HG03159 (cell line): ENCODE data around the gene KRT80.

ENCODE experiments used
- ATAC-seq: cut with Tn5 transposase; IDR thresholded peaks from one replicate; pipeline ENCODE4 v1.9.1; 2021; ENCODE audit warnings: mild to moderate bottlenecking, moderate library complexity; ENCODE audit not compliant: unreplicated experiment

KRT80 gene

DNA sequence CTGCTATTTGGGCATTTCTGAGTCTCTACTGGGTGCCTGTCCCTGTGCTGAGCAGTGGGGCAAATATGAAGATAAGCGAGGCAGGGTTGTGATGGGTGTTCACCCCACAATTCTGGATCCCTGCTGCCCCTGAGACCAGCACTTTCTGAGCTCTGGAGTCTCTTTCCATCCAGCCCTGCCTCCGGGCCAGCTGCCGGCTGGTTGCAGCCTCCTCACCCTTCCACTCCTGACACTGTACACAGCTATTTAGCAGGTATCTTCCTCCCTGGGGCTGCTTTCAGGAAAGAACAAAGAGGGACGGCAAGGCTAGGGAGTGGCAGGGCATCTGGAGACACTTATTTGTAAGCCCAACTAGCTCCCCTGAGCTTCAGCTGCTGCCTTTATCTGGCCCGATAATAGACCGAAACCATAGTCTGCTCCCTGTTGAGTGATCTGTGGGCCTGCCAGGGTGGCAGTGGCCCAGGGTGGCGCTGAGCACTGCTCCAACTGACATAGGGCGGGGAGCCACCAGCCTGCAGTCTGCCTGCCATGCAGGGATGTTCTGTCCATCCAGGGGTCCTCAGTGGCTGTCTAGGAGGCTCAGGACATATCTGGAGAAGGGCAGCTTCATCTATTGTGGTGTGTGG, 7.6 kb upstream of the KRT80 start:
- ATAC-seq: no peak

DNA sequence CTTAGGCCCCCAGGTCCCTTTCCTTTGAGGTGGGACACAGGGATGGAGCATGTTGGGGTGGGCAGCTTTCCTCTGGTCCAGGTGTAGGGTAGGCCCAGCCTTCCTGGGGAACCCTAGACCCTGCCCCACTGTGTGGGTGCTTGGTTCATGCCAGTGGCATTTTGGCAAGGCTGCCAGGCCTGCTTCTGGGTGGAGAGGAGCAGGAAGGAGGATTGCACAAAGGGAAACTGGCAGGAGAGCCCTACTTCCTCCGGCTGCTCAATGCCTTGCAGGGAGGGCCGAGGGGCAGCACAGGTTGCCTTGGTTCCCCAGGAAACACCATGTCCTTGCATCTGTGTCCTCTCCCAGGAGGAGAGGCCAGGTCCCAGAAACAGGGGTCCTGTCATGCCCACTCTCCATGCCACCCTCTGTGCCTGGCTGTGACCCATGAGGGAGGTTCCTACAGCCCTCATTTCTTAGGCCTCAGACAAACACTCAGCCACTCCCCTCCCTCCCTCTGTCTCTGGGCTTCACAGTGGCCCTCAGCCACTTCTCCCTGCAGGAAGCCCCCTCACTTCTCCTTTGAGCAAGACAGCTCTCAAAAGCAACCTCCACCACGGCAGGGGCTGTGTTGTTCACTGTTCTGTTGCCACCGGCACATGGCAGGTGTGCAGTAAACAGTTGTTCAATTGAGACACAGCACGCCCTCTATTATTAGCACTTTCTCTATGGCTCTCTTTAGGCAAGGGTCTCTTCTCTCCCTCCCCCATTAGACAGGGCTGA, 6.8 kb upstream of the KRT80 start:
- ATAC-seq: no peak

DNA sequence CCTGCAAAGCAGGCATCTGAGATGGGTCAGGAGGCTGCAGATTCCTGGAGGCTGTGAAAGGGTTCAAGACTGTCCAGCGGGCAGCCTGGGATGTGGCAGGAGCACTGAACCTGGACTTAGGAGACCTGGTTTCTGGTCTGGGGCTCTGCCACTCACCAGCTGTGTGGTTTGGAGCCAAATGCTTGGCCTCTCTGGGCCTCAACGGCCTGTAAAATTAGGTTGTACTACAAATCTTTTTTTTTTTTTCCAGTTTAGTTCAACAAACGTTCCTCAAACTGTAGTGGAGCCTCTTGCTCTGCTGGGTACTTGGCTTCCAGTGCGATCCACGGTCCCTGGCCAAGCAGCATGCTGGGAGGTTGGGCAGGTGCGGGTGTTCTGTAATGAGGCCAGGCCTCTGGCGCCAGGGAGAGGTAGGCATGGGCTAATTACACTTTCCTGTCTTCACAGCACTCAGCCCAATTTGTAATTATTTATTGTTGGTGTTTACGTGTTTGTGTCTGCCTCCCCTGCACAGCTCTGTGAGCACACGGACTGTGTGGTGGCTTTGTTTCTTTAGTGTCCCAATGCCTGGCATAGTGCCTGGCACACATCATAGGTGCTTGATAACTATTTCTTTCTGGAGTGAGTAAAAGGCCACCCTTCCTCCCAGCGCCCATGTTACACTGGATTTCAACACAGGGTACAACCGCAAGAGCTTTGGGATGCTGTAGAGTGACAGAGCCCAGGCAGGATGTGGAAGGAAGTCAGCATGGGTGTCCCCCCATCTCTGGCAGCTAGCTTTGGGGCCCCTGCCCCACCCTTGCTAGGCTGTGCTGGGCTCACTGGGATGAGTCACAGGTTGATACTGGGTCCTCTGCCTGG, 5.8 kb upstream of the KRT80 start:
- ATAC-seq: no peak

DNA sequence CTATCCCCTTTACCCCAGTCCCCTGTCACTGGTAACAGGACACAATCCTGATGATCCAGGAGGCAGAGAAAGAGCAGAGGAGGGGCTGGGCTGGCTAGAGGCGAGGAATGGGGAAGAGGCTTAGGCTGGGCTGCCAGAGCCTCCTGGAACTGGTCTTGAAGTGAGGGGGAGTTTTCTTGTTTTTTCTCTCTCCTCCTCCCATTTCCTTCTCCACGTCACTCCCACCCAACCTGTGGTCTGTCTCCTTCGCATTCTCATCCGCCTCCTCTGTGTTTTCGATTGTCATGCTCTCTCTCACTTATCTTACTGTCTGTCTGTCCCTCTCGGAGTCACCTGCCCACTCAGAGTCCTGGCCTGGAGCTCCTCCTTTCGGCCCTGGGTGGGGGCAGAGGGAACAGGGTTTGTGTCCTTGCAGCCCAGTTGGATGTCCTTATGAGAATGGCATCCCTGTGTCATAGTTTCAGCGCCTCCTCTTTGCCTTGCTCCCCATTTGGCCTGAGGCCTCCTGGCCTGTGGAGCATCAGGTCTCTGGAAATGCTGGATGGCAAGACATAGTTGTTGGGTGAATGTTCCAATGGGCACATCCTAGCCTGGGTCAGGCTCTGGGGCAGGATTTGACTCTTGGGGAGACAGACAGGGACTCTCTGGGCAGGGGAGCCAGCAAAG, 3.4 kb upstream of the KRT80 start:
- ATAC-seq: no peak

DNA sequence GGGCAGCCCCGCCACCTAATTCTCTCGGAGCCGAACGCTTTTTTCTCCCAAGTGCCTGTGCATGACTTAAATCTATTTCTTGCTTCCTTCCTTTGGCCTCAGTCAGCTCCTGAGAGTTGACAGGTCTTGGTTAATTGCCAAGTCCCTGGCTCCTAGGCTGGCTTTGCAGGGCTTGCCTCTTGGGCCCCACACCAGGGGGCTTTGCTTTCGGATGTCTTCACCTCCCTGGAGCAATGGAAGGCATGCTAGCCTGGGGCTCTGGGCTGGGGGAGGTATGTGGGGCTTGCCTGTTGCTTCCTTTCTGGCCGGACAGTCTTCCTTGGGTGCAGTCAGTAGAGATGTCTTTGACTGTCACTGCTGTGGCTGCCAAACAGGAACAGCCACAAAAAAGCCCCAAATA, 2.2 kb upstream of the KRT80 start:
- ATAC-seq: no peak

DNA sequence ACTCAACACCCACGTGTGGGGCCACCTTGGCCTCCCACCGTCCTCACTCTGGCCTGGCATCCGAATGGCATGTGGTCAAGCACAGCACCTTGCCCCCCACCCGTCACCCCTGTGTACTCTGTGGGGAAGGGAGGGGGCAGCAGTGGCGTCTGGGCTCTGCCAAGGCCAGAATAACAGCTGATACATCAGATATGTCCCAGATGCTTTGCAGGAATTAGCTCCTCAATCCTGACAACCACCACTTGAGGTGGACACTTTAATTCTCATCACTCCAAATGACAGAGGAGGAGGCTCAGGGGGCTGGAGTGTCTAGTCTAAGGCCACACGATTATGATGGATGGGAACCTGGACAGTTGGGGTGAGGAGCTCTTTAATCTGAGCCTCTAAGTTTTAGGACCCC, 1.7 kb upstream of the KRT80 start:
- ATAC-seq: no peak

DNA sequence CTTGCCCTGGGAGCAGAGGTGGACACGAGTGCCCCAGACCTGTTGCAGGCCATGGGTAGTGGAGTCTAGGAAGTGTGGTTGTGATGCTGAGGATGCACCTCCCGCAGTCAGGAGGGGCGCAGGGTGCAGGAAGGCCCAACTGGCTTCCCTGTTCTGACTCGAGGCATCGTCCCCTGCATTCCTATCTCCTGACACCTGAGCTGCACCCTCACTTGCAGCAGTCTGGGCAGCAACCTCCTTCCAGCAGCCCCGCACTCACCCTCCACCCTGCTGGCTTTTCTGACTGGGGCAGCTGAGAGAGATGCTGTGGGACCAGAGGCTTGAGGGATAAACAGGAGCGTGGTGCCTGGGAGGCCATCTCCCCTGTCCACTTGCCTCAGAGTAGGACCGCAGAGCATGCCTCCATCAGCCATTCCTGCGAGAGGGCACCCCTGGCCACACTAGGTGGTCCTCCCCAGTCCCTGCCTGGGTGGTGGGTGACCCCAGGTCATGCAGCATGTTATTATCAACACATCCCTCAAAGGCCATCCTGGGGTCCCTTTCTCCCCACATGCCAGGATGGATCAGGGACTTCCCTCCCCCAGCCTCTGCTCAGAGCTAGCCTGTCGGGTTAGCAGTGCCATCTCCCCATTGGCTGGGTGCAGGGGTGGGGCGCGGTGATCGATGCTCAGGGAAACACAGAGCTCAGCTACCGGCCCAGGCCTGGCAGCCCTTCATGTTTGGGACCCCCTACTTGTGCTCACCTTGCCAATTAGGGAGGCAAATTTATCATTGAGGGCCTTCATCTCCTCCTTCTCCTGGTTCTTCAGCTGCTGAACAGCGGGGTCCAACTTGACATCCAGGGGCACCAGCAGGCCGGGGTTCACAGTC, 719 bp downstream of the KRT80 start:
- ATAC-seq: no peak

DNA sequence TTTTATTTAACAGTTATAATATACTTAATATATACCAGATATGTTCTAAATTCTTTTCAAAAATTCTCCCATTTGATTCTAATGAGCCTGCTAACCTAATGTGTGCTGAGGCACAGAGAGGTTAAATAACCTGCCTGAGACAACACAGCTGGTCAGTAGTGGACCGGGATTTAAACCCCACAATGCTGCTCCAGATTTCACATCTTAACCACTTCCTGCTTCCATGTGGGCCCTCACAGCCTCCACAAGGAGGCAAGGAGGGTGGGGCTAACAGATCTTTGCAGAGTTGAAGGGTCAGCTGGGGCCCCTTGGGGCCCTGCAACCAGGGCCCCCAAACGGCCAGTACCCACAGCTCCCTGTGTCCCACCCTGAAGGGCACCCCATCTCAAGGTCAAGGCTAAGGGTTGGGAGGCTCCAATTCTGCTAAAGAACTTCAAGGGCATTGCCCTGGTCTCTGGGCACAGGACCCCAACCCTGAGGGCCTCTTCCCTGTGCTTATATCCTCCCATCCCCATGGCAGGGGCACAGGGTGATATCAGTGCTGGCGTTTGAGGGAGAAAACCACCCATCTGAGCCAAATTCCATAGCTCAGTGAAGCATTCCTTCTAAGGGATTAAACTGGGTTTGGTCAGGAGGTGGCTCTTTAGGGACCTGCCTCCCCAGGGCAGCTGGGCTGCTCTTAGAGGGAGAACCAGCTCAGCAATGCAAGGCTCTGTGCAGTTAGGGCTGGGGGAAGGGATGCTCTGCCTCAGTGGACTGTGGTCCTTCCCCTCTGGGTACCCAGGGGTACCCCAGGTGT, 2.2 kb downstream of the KRT80 start:
- ATAC-seq: no peak

DNA sequence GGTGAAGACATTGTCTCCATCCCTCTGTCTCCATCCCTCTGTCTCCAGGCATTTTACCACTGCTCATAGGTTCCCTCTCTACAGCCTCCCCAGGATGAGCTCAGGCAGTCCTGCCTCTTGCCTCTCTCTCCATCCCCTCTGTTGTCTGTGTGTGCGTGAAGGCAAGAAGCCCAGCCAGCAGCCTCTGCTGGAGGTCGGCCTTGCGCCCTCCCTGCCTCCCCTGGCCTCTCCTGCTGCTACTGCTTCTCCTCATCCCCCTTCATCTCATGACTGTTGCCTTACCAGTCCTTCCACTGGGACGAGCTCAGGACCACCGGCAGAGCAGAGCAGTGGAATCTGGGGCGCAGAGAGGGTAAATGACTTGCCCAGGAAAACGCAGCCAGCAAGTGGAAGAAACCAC, 3.2 kb downstream of the KRT80 start:
- no peak for ATAC-seq

DNA sequence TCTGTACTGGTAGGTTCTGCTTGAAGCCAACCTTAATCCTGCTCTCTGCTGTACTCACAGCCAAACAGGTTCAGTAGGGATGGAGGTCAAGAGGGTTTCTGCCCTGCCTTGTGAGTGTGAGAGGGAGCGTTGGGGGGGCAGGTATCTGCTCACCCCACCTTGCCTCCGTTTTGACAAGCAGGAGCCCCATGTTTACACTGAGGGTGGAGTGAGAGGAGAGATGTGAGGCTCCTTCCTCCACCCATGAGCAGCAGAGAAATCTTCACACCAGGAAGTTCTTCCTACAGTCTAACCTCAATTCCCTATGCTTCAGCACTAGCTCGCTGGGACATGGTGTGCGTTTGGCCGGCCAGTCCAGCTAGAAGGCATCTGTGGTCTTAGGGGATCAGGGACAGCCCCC, 4.2 kb downstream of the KRT80 start:
- no peak for ATAC-seq

DNA sequence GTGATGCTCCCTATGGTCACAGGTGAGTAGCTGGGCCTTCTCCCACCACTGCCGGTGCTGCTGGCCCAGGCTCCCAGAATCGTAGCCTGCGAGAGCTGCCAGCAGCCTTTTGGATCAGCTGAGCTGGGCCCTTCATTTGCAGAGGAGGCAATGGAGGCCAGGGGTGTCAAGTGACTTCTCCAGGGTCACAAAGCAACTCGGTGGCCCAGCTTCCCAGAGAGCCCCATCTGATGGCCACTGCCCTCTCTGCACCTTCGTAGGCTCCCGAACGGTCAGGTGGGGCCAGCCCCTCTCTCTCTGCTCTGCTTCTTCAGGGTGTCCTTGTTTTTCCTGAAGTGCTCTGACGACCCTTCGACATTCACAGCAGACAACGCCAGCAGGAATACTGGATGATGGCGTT, 4.6 kb downstream of the KRT80 start:
- ATAC-seq: no peak

DNA sequence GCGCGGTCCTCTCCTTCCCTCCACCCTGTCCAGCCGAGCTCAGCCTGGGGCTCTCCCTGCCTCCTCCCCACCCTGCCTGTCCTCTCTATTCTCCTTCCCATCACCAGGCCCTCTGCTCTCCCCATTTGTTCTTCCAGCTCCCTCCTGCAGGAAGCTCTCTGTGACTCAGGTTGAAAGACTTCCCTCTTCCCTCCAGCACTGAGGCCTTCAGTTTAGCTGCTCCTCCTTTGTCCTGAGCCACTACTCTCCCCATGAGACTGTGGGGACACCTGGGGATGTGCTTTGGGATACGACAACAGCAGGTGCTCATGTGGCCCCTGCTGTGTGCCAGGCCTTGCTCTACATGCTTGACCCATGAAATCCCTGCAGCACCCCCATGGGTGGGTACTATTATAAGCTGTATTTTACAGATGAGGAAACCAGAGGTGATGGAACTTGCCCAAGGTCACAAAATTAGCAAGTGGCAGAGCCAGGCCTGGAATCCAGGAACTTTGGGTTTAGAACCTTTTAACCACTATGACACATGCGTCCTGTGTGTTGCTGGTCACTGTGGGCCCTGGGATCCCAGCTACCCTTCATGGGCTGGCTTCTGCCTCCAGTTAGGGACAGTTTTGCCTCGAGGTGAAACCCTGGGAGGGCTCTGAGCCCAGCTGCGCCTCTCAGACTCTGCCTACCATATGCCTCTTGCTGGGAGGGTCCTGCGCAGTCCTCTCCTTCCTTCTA, 5.5 kb downstream of the KRT80 start:
- ATAC-seq: no peak

DNA sequence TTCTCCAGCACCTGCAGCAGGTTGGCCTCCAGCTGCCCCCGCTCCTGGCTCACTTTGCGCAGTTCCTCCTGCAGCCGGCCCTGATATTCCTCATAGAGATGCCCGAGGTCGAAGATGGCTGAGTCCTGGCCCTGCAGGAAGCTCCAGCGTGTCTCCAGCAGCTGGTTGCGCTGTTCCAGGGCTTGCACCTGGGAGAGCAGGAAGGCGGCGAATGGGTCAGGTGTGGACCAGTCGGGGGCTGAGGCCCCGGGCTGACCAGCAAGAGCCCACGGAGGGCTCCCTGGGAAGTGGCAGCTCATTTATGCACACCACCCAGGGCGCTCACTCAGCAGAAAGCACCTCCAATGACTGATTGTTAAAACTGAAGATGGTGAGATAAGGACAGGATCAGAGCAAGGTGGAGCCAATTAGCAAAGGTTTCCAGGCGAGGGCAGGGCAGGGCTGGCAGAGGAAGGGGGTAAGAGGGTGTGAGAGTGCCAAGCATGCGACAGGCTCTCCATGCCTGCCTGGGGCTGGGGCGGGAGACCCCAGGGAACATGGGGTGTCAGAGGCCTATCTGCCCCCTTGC, 6.3 kb downstream of the KRT80 start:
- ATAC-seq: no peak

DNA sequence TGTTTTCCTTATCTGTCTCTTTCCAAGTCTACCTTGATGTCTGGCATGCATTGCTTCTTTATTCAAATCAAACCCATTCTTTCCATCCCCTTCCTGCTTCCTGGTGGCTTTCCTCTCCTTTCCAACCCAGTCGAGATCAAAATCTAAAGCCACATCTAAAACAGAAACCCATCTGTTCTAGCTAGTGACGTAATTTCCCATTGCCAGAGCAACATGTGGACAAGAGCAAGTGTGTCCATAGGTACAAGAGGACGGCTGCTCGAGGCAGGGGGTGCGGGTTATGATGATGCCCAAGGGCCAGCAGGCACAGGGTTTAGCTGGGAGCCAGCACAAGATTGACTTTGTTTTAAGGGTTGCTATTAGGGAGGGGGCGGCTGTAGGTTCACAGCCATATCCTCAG, 7.0 kb downstream of the KRT80 start:
- no peak for ATAC-seq

DNA sequence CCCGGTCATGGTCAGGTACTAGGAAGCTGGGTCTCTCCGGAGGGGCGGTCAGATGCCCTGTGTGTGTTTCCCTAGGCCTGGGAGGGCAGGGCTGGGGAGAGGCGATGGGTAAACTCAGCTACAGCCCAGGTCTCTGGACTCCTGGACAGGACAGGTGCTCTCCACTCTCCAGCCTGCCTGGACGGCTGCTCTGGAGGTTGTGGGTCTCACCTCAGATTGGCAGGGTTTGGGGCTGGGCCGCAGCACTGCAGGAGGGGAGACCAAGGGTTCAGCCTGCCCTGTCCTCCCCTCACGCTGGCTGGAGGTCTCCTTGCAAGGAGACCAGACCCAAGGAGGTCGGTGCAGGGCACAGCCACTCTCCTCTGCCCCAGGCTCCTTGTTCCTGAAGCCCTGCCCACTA, 7.8 kb downstream of the KRT80 start:
- no peak for ATAC-seq

DNA sequence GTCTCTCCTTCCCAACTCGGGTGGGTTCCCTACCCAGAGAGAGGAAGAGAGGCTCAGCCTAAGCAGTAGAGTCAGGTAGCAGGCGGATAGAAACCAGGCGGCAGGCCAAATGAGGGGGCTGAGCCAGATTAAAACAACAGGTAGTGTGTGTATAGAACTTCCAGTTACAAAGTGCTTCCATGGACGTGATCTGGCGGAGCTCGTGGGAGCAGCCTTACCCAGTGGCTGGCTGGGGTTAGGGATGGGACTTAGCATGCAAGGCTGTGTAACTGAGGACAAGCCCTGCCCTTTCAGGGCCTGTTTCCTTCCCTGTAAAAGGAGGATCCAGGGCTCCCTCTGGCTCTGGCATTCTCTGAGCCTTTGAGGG, 8.3 kb downstream of the KRT80 start:
- ATAC-seq: no peak

DNA sequence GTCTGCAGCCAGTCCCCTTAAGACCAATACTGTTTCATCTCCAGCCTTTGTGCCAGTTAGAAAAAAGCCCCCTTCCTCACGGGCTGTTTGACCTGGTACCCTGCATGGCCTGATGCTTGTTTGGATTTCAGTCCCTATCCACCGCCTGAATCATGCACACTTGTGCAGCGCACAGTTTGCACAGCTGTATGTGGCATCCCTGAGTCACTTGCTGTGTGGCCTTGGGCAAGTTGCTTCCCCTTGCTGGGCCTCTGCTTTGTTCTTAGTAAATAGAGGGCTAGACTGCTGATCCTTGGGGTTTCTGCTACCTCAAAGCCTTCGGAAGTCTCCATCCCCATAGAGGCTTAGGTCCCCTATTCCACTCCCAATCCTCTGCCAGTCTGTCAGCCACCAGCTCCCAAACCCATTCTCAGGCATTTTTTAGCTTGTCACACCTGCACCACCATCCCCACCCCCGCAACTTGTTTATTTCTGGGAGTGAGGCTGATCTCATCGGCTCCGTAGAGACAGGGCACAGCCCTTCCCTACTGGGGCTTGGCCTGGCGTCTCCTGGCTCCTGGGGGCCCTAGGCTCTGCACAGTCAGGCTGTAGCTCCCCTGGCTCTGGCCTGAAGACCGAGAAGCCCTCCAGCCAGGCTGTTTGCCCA, 8.8 kb downstream of the KRT80 start:
- no peak for ATAC-seq

DNA sequence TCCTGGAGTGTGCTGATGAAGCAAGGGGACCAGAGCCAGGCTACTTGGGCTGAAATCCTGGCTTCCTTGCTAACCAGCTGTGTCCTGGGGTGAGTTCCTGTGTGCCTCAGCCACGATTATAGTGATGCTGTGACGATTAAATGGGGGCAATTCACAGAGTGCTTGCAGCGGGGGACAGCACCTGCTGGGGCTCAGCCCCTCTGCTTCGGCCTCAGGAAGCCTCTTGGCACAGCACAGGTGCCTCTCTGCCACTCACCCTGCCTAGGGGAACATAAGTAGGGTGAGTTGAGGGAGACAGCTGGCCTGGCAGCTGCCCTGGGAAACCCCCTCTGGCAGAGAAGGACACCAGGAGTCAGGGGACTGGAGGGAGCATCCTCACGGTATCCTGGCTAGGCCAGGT, 9.4 kb downstream of the KRT80 start:
- ATAC-seq: no peak
